ENCODE measurements around the gene RITA1. TPM values are rescaled to one million over a fixed set of nuclear protein-coding genes. Genes with fewer than 3 reads are reported as not detected.

RITA1 gene
- total and polyA plus RNA-seq, 2 of the 4 experiments (the other 2 are of a cell fraction): 14.2 to 14.7 TPM

GRCh38 chr12:113235976-113236375, 50.5 kb downstream of the RITA1 start (continued):
- TF ChIP-seq BHLHE40 (IDR thresholded peaks at IDR 0.05; ENCODE audit: low read depth, low read length): no peak
- TF ChIP-seq NFE2L2 (IDR thresholded peaks at IDR 0.05; ENCODE audit: low read depth, low read length): no peak
- TF ChIP-seq RAD21 (IDR thresholded peaks at IDR 0.05; ENCODE audit: low read length): no peak
- no peak for TF ChIP-seq MAFK (IDR thresholded peaks at IDR 0.05; ENCODE audit: low read depth, low read length)

GRCh38 chr12:113236539-113237399, 51.2 kb downstream of the RITA1 start:
- Histone ChIP-seq H3K9me3 (ENCODE audit: control insufficient read depth, insufficient read depth, low read length) (no peaks in the 10 kb centered on the region), H2BK20ac (ENCODE audit: low read depth, low read length) (no peak overlapping the region), H3K27me3 (ENCODE audit: control insufficient read depth, insufficient read depth, low read length) (no peaks in the 10 kb centered on the region), H3K4me1 (ENCODE audit: control insufficient read depth, insufficient read depth, low read length) (peaks cover 11% of the 10 kb centered on the region), H3K23ac (ENCODE audit: low read depth, low read length) (no peak overlapping the region), H3K4me2 (ENCODE audit: low read depth, low read length) (no peak overlapping the region), H3K56ac (ENCODE audit: extremely low read depth, insufficient read depth, low read length) (no peak overlapping the region), H4K5ac (ENCODE audit: low read depth, low read length) (no peak overlapping the region), H3K9me1 (ENCODE audit: insufficient read depth, low read length) (peaks cover 19% of the 10 kb centered on the region), H4K8ac (ENCODE audit: low read depth in 2 of 2, low read length in 2 of 2) (no peak overlapping the region), H3K36me3 (ENCODE audit: control insufficient read depth, insufficient read depth, low read length) (peaks cover 12% of the 10 kb centered on the region), H3K79me1 (ENCODE audit: low read depth in 1 of 2, low read length in 2 of 2) (peaks cover 0 to 4% of the 10 kb centered on the region in 2 experiments; a peak in 1 of 4 replicates), H3K4me3 (ENCODE audit: insufficient read depth, low read depth, low read length) (no peak overlapping the region), H2AK9ac (replicated peaks; ENCODE audit: low read depth, low read length, poor library complexity) (no peak overlapping the region), H2AK5ac (ENCODE audit: low read depth, low read length) (no peak overlapping the region), H4K91ac (ENCODE audit: insufficient read depth, low read depth, low read length) (no peak overlapping the region), H2BK5ac (ENCODE audit: low read depth, low read length, poor library complexity, severe bottlenecking) (no peak overlapping the region), H2BK15ac (ENCODE audit: low read depth, low read length) (no peak overlapping the region), H2AFZ (replicated peaks; ENCODE audit: low read length, poor library complexity) (no peak overlapping the region), H3K27ac (ENCODE audit: insufficient read depth, low read length) (no peak overlapping the region), H2BK120ac (ENCODE audit: low read depth, low read length) (no peak overlapping the region), H3K18ac (ENCODE audit: low read depth, low read length) (no peak overlapping the region), H4K20me1 (ENCODE audit: insufficient read depth, low read length) (peaks cover 7% of the 10 kb centered on the region; the same call in 1 of the 2 replicates), H3K9ac (ENCODE audit: low read depth, low read length) (no peak overlapping the region), H3K14ac (replicated peaks; ENCODE audit: low read depth, low read length) (no peak overlapping the region), H3K4ac (ENCODE audit: low read depth, low read length) (peak overlapping the region; percentile 16; the same call in 1 of the 2 replicates)
- POLR2A ChIA-PET (ENCODE audit: unreplicated experiment): no interaction called here
- in situ Hi-C loops (cut with MboI; ENCODE audit: low sequenced_read_pairs) (no loop called here), dilution Hi-C loops (cut with HindIII; ENCODE audit: low sequenced_read_pairs, unreplicated experiment) (no loop called here), intact Hi-C loops (cut with micrococcal nuclease) (no loop called here)
- CTCF ChIA-PET: no interaction called here
- no TSS peak for BruUV-seq (replicated peaks)
- TF ChIP-seq CTCF (conservative IDR thresholded peaks at IDR 0.05; ENCODE audit: low read depth, low read length): no peak
- TF ChIP-seq CEBPB (IDR thresholded peaks at IDR 0.05; ENCODE audit: low read depth, low read length): peak; percentile 47; the same call in 1 of the 2 replicates
- no peak for TF ChIP-seq RAD21 (IDR thresholded peaks at IDR 0.05; ENCODE audit: low read length)
- no CpG with 5 or more reads among the region's 5 CpGs for WGBS, 2 experiments (ENCODE audit: extremely low coverage in 2 of 2, insufficient read length in 1 of 2)
- ATAC-seq (ENCODE audit: low read depth): no peak
- DNase-seq: no peak

Data from IMR-90 (cell line).